Measurements from ENCODE around the gene CIAO1.
"Not testable (repeated sequence)": the region's sequence is repeated elsewhere in the genome, so short reads cannot be mapped to it uniquely, and the experiment has no call there.

The CIAO1 gene

DNA sequence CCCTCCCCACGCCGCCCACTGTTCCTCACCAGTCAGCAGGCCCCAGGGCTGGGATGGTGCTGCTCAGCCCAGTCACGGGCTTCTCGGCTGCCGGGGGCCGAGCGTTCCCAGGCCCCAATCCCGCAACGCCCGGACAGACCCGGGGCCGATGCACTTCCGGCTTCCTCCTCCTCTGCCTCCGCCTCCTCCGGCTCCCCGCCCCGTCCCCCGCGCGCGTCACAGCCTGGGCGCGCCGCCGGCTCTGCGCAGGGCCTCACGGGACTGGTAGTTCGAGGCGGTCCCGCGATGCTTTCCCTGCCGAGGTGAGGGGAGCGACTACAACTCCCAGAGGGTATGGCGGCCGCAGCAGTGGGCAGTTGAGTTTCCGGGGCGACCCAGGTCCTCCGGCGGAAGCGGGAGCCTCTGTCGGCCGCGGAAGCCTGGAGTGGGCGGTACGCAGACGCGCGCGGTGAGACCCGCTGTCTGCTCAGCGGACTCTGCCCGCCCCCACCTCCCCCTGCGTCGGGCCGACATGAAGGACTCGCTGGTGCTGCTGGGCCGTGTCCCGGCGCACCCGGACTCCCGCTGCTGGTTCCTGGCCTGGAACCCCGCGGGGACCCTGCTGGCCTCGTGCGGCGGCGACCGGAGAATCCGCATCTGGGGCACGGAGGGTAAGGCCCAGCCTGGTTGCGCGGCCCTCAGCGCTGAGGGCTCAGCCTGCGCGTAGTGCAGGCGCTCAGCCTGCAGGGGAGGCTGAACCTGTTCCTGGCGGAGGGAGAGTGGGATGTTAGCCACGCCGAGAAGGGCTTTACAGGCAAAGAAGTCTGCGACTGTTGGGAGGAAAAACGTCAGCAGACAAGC lies at the start of gene CIAO1, which contains the start of gene TMEM127:
Gene CIAO1 (plus strand): TSS at position 386 of the 840 bp plus-strand sequence. CDS start 126 bp downstream, at position 512.
Gene TMEM127 (minus strand): TSS at position 158 of the 840 bp plus-strand sequence. CDS start 616 bp downstream, outside the sequence.
- peak within 1 kb of the TSS; percentile 95 for H3K4me3 ChIP-seq (ENCODE audit: low read depth, low read length)
- peak; percentile 93 for DNase-seq (ENCODE audit: low read depth)

DNA sequence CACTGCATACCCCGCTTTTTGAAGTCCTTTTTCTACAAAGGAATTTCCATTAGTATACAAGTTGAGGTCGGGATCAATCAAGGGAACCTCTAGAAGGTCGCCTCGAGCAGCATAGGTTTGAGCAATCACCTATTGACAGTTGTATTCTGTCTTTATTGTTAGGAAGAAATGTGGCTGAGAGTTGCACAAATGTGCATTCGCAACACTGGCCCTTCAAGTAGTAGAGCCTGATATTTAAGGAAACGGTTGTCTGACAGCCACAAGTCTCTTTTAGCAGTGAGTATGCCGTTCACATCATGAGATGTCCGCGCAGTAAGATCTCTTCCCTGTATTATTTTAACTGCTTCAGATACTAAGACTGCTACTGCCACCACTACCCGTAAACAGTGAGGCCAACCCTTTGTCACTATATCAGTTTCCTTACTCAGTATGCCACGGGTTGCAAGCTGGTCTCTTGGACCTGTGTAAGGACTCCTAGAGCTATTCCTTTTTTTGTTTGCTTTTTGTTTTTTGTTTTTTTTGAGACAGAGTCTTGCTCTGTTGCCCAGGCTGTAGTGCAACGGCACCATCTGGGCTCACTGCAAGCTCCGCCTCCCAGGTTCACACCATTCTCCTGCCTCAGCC lies 47.4 kb upstream of the CIAO1 start:
- H3K4me3 ChIP-seq (ENCODE audit: low read depth, low read length) = no peak overlapping the region
- no peak for DNase-seq (ENCODE audit: low read depth)

DNA sequence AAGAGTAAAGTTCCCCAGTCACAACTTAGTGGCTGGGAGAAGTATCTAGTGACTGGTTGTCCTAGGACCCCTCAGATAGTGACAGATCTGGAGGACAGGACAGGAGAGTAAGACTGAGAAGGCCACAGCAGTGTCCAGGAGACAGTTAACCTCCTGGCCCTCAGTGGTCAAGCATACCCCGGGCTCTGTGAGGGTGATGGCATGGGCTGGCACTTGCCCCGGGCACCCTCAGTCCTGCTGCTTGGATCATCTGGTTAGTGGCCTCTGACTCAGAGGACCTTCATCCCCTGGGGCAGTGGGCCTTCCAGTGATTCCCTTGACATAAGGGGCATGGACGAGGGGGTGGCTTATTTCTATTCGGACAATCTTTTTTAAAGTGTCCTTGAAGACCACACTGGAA lies 46.1 kb upstream of the CIAO1 start:
- not testable (repeated sequence) for DNase-seq (ENCODE audit: low read depth); H3K4me3 ChIP-seq (ENCODE audit: low read depth, low read length)

DNA sequence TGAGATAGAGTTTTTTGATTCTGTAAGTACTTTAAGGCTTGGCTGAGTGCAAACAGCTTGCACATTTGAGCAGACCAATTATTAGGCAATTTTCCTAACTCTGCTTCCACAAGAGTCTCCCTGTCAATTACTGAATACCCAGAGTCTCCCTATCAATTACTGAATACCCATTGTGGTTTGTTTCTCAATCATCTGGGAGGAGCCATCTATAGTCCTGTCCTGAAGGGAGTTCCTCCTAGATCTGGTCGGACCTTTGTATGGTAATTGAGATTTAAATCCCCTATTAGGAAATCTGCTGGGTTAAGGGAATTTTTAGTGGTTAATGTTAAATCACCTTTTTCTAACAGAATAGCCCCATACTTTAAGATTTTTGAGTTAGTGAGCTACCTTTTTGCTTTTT lies 44.9 kb upstream of the CIAO1 start:
- H3K4me3 ChIP-seq (ENCODE audit: low read depth, low read length); DNase-seq (ENCODE audit: low read depth): not testable (repeated sequence)

DNA sequence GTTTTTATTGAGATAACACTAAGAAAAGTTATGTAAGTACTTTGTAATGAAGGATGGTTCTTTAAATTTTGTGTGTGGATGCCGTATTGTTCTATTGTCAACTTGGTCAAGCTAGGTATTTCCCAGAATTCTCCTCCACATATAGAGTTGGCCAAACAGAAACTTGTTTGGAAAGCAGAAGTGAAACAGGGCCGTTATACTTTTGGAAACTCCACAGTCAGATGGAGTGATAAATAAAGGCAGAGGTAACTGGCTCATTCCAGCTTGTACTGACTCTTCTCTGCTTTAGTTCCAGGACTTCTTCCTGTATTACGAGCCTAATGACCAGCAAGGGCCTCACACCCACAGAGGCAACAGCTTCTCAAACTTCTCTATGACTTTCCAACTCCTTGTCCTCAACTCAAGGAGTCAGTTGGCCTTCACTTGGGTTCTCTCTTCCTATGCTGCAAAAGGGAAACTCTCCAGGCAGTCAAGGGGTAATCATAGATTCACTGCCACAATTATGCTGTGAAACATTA lies 41.0 kb upstream of the CIAO1 start:
- no peak overlapping the region for H3K4me3 ChIP-seq (ENCODE audit: low read depth, low read length)
- no peak for DNase-seq (ENCODE audit: low read depth)

DNA sequence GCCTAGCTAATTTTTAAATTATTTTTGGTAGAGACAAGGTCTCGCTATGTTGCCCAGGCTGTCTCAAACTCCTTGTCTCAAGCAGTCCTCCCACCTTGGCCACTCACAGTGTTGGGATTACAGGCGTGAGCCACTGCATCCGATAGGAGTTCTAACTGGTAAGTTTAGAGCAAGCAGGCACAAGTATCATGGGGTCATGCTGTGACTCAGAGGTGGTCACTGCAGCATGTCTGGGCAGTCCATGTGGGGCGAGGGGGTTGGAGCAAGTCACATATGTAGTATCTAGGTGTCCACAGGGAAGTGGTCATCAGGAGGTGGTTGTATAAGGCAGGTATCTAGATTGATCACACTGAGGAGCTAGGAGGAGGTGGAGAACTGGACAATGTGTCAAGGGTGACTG lies 34.7 kb upstream of the CIAO1 start:
- no peak overlapping the region for H3K4me3 ChIP-seq (ENCODE audit: low read depth, low read length)
- no peak for DNase-seq (ENCODE audit: low read depth)

DNA sequence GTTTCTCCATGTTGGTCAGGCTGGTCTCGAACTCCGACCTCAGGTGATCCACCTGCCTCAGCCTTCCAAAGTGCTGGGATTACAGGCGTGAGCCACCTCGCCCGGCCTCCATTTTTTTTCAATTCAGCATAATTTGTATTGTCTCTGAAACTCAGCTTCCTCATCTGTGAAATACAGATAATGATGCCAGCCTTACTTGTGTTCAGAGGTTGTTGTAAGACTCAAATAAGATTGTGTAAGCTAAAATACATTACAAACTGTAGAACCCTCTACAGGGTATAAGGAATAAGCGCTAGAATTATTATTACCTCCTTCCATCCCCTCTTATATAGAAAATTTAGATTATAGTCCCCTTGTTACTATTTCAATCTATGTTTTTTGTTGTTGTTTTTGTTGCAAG lies 32.6 kb upstream of the CIAO1 start:
- DNase-seq (ENCODE audit: low read depth) = no peak
- no peak overlapping the region for H3K4me3 ChIP-seq (ENCODE audit: low read depth, low read length)

DNA sequence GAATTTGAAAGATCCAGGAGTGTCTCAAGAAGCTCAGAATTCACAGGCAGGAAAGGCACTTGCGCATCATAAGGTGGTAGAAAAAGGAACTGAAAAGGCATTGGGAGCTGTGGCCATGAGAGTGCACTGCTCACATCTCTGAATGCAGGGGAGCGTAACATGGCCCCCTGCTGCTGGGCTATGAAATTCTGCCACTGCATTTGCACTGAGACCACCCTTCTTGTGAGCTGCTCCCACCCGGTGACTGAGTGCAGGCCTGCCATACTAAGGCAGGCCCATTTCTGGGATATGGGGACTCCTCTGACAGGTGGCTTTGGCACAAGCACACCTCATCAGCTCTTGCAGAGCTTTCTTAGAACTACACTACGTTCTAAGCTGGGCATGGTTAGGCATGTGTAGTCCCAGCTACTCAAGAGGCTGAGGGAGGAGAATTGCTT lies 32.1 kb upstream of the CIAO1 start:
- DNase-seq (ENCODE audit: low read depth) = no peak

DNA sequence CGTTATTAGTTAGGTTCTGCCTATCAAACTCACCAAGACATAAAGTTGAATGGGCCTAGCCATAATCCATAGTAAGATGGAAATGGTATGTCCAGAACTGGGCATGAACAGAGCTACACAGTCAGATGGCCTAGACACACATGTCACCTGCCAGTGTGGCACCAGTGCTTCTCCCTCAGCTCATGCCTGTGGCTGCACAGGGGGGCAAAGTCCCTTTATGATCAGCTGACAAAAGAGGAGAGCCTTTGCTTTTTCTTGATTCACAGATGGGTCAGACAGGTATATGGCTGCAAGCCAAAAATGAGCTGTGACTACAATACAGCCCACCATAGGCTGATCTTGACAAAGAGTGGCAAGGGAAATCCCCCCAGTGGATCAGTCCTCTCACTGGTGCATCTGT lies 29.1 kb upstream of the CIAO1 start:
- DNase-seq (ENCODE audit: low read depth) = no peak
- H3K4me3 ChIP-seq (ENCODE audit: low read depth, low read length) = no peak overlapping the region

More for the DNA sequence above, 32.1 kb upstream of the CIAO1 start:
- H3K4me3 ChIP-seq (ENCODE audit: low read depth, low read length) = no peak overlapping the region

DNA sequence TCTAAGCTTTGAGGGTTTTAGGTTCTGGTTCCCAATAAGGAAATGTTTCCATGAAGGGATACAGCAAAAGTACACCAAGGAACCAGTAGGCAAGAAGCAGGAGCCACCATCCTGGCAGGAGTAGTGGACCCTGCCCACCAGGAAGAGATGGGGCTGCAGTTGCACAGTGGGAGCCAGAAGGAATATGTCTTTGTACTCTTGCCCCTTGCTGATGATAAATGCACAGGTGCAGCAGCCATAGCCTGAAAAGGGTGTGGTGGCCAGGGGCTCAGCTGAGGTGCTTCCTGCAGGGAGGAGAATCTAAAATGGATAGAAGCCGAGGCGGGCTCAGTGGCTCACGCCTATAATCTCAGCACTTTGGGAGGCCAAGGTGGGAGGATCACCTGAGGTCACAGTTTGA lies 27.8 kb upstream of the CIAO1 start:
- no peak for DNase-seq (ENCODE audit: low read depth)
- H3K4me3 ChIP-seq (ENCODE audit: low read depth, low read length) = no peak overlapping the region

DNA sequence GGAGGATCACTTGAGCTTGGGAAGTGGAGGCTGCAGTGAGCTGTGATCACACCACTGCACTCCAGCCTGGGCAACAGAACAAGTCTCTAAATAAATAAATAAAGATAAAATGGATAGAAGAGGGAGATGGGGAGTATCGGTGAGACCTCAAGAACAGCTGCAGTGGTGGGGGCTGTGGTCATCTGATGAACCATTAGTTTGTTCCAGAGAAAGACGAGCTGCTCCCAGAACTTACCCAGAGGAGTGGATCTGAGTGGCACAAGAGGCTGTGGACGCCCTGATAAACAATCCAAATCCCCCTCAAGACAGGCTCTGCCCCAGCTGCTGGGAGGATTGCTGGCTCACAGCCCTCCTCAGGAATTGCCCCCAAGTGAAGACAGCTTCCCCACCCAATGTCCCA lies 26.9 kb upstream of the CIAO1 start:
- DNase-seq (ENCODE audit: low read depth) = no peak
- no peak overlapping the region for H3K4me3 ChIP-seq (ENCODE audit: low read depth, low read length)

DNA sequence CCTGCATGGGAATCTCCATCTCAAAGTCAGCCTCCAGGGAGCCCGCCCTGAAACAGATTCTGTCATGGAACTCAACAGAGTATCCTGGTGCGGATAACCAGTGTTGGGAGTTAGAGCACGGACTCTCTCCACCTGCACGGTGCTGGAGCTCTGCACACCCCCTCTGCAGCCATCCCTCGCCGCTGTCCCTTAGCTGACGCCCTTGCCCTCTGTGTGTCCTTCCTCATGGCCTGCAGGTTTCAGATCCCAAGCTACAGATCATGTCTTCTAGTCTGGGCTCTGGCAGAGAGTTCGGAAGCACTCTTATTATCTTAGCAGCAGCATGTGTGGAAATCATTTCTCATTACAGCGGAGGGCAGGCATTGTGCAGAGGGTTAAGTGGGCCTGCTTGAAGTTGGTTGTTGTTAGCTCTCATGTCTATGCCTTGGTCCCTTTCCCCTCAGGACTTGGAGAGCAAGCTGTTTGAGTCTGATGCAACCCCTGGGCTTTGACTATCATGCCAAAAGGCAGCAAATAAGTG lies 26.2 kb upstream of the CIAO1 start:
- no peak overlapping the region for H3K4me3 ChIP-seq (ENCODE audit: low read depth, low read length)
- DNase-seq (ENCODE audit: low read depth) = no peak

DNA sequence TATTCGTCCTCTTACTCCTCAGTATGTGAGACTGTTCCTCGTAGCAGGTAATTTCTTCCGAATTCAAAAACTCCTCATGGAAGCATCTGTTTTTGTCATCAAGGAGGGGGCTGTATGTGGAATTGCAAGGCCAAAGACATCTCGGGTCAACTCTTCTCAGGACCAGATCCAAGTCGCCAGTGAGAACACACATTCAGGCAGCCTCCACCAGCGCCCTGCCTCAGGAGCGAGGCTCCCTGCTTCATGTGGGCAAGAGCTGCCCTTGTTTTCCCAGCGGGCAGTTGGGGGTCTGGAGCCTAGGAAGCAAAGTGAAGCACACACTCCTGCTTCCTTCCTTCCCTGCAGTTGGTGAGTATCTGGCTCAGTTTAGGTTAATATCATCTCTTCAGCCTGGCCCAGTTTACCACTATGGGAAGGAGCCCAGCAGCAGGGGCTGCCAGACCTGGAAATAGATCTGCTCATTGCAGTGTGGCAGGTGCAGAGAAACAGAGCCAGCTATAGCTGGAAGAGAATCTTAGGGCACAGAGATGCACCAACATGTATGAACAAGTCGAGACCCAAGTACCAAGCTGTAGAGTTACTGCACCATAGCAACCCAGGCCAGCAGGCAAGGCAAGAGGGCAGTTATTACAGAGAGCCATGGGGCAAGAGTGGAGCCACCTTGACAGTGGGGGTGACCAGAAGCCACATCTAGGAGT lies 25.5 kb upstream of the CIAO1 start:
- no peak overlapping the region for H3K4me3 ChIP-seq (ENCODE audit: low read depth, low read length)
- no peak for DNase-seq (ENCODE audit: low read depth)

DNA sequence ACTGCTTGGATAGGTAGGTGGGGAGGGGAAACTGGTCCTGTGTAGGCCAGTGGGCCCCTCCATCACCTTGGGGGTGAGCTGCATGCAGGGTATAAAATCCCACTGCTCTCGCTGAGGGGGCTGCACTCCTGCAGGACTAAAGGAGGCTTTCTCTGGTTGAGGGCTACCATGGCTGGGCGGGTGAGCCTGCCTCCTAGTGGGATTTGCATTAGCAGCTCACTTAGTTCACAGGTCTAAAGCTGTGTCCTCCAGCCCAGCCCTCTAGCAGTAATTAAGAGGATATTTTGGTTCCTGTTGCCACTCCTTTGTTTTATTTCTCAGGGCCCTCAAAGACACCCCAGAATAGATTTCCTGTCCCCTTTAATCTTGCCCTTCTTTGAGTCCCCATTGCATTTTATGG lies 24.8 kb upstream of the CIAO1 start:
- no peak overlapping the region for H3K4me3 ChIP-seq (ENCODE audit: low read depth, low read length)
- no peak for DNase-seq (ENCODE audit: low read depth)

DNA sequence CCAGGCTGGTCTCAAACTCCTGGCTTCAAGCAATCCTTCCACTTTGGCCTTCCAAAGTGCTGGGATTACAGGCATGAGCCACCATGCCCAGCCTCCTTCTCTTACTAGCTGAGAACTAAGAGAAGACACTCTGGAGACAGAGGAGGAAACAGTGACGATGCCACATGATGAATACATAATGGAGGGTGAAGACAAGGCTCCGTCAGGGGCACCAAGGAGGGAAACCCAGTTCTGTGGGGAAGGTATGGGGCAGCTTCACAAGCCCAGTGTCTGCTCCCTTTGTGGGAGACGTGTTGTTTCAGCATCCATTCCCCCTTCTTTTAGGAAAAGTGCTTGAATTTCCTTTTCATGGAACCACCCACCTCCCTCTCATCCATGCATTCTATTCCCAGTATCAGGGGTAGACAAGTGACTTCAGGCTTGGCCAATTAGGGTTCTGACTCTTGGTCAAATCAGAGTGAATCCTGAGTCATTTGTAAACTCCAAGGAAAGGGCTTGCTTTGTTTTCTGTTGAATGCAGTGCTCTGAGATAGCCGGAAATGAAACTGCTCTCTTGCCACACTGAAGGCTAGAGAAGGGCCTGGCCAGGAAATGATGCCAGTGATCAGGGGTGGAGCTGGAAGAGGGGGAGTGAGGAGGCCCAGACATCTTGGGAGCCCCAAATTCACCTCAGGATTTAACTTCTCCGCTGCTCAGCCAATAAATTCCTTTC lies 24.0 kb upstream of the CIAO1 start:
- H3K4me3 ChIP-seq (ENCODE audit: low read depth, low read length) = no peak overlapping the region
- DNase-seq (ENCODE audit: low read depth) = no peak

DNA sequence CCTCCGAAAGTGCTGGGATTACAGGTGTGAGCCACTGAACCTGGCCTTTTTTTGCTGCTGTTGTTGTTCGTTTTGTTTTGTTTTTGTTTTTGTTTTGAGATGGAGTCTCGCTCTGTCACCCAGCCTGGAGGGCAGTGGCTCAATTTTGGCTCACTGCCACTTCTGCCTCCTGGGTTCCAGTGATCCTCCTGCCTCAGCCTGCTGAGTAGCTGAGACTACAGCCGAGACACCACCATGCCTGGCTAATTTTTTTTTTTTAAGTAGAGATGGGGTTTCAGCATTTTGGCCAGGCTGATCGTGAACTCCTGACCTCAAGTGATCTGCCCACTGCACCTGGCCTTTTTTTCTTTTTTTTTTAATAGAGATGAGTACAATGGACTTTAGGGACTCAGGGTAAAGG lies 22.2 kb upstream of the CIAO1 start:
- H3K4me3 ChIP-seq (ENCODE audit: low read depth, low read length) = no peak overlapping the region
- no peak for DNase-seq (ENCODE audit: low read depth)

DNA sequence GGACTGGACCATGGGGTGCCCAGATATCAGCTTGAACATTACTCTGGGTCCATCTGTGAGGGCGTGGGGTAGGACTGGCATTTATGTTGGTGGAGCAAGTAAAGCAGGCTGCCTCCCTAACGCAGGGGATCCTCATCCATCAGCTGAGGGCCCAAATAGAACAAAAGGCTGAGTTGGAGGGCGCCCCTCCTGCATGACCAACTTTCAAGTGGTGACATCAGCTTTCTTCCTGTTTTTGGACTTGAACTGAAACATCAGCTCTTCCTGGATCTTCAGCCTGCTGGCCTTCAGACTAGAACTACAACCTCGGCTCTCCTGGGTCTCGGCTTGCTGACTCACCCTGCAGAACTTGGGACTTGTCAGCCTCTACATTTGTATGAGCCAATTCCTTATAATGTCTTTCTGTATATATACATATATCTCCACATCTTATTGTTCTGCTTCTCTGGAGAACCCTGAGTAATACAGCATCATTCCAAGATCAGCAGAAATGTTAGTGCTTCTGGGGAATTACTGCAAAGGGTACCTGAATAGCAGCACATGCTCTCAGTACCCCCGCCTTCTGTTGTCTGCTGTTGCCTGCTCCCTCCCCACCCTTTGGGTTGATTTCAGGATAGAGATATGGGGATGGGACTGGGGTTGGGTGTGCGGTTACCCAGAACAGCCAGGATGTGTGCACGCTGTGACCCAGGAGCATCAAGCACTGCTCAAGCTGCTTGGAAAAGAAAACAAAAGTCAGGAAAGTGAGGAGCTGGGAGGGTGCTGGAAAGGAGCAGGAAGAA lies 20.2 kb upstream of the CIAO1 start:
- no peak overlapping the region for H3K4me3 ChIP-seq (ENCODE audit: low read depth, low read length)
- no peak for DNase-seq (ENCODE audit: low read depth)

DNA sequence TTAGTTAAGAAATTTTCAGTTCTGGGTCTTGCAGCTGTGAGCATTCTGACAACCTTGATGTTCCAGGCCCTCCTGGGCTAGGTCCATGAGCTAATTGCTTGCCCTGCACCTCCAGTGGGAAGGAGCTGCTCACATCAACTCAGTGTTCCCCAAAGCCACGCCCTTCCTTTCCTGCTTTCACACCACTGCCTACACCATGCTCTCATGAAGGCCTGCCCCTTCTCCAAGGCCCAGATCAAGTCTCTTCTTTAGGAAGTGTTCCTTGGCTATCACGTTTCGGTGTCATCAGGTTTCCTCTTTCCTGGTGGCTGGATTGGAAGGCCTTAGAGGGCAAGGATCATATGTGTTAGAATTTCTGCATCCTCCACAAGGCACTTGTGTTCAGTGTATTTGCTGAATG lies 19.0 kb upstream of the CIAO1 start:
- H3K4me3 ChIP-seq (ENCODE audit: low read depth, low read length) = no peak overlapping the region
- DNase-seq (ENCODE audit: low read depth) = no peak

DNA sequence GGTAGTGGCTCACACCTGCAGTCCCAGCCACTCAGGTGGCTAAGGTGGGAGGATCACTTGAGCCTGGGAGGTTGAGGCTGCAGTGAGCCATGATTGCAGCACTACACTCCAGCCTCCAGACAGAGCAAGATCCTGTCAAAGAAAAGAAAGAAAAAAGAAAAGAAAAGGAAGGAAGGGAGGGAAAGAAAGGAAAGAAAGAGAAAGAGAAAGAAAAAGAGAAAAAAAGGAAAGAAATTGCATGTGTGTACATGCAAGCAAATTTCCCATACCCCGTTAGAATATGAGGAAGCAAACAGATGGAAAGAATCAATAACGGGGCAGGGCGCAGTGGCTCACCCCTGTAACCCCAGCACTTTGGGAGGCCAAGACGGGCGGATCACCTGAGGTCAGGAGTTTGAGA lies 18.1 kb upstream of the CIAO1 start:
- no peak overlapping the region for H3K4me3 ChIP-seq (ENCODE audit: low read depth, low read length)
- DNase-seq (ENCODE audit: low read depth) = no peak

All from skeletal muscle cell (primary cell).